HepG2 (cell line): ENCODE data around the gene CALN1. TPM values are rescaled to one million over a fixed set of nuclear protein-coding genes. Genes with fewer than 3 reads are reported as not detected.

Experiments
- ATAC-seq: fragments of 200-7000 bp; cut with Tn5 transposase; 3 replicates; pipeline ENCODE4 v1.9.1; 2020; ENCODE audit warnings: mild to moderate bottlenecking, moderate library complexity
- BruUV-seq: library from RNA; stranded (reverse); fragments of 400-500 nt; replicated peaks from 2 replicates; lab custom pipeline; 2021; lab: Mats Ljungman, UMichigan
- CTCF ChIA-PET: fragments of 300-600 bp; formaldehyde crosslinking; extraction: SDS; loops from one replicate; lab custom pipeline; 2021; ENCODE audit warnings: low total read pairs, inconsistent platforms, low intra/inter-chr PET ratio; lab: Yijun Ruan, JAX
- POLR2A ChIA-PET: fragments of 350-600 bp; sonication (Branson Sonifier 250); formaldehyde crosslinking; loops from one replicate; lab custom pipeline; 2020; ENCODE audit warnings: antibody characterized with exemption, inconsistent platforms; lab: Yijun Ruan, JAX
- DNase-seq: peaks from one replicate; pipeline ENCODE4 v3.0.0-alpha.2; 2015; ENCODE audit warnings: low spot score
- FAIRE-seq: peaks from 3 replicates; lab custom pipeline; 2011; peaks lifted over from hg19 to GRCh38; lab: Jason Lieb, UNC
- H2AFZ ChIP-seq: one replicate; pipeline ENCODE4 v1.6.1; 2011; ENCODE audit warnings: low read length, inconsistent platforms
- H3K27ac ChIP-seq: fragments of 300-600 bp; 3 replicates; pipeline ENCODE4 v1.8.0; 2011; ENCODE audit warnings: mixed run types, mild to moderate bottlenecking, mixed read lengths, low read length, inconsistent platforms; ENCODE audit not compliant: insufficient read depth; ENCODE audit errors: extremely low read length
- H3K27me3 ChIP-seq, 2 experiments: fragments of 200-600 bp in 1 of 2; 2 replicates in 1 of 2; 3 replicates in 1 of 2; pipeline versions ENCODE4 v1.6.0 to v1.8.0; 2011; ENCODE audit warnings: low read length in 2 of 2, mild to moderate bottlenecking in 2 of 2, moderate library complexity in 2 of 2, inconsistent platforms in 1 of 2; ENCODE audit not compliant: insufficient read depth in 2 of 2, control insufficient read depth in 1 of 2
- H3K36me3 ChIP-seq, 2 experiments: fragments of 200-600 bp in 1 of 2; replicated peaks in 1 of 2; 2 replicates in 1 of 2; 3 replicates in 1 of 2; pipeline versions ENCODE4 v1.5.1 to v1.8.0; 2011; ENCODE audit warnings: low read length in 2 of 2, inconsistent platforms in 1 of 2; ENCODE audit not compliant: insufficient read depth in 2 of 2, control insufficient read depth in 1 of 2
- H3K4me1 ChIP-seq: 2 replicates; pipeline ENCODE4 v1.5.1; 2012; ENCODE audit warnings: low read length, inconsistent platforms; ENCODE audit not compliant: insufficient read depth
- H3K4me2 ChIP-seq: 2 replicates; pipeline ENCODE4 v1.6.0; 2011; ENCODE audit warnings: low read depth, low read length, inconsistent platforms
- H3K4me3 ChIP-seq, 3 experiments: fragments of 200-600 bp in 1 of 3; sonication (generic), shearing (Covaris generic) in 1 of 3; replicated peaks in 1 of 3; 2 replicates each; pipeline ENCODE4 v1.5.1; 2011 to 2016; ENCODE audit warnings: low read length in 3 of 3, inconsistent platforms in 2 of 3, low read depth in 2 of 3, mild to moderate bottlenecking in 2 of 3, control low read depth in 1 of 3, mixed read lengths in 1 of 3; ENCODE audit not compliant: insufficient read depth in 1 of 3
- H3K79me2 ChIP-seq: one replicate; pipeline ENCODE4 v1.6.1; 2011; ENCODE audit warnings: low read length, inconsistent platforms; ENCODE audit not compliant: insufficient read depth
- H3K9ac ChIP-seq: 2 replicates; pipeline ENCODE4 v1.6.0; 2011; ENCODE audit warnings: mild to moderate bottlenecking, low read depth, low read length, inconsistent platforms; ENCODE audit not compliant: insufficient read depth
- H3K9me3 ChIP-seq: 2 replicates; pipeline ENCODE4 v1.5.1; 2012; ENCODE audit warnings: mild to moderate bottlenecking, low read length
- H4K20me1 ChIP-seq: 2 replicates; pipeline ENCODE4 v1.6.0; 2011; ENCODE audit warnings: inconsistent platforms, mild to moderate bottlenecking, low read length, moderate library complexity; ENCODE audit not compliant: insufficient read depth
- ARID5B ChIP-seq: IDR thresholded peaks from 2 replicates; pipeline ENCODE4 v1.4.0; 2020; ENCODE audit warnings: mild to moderate bottlenecking, missing genetic modification reagents
- IKZF4 ChIP-seq: sonication (generic); formaldehyde crosslinking; IDR thresholded peaks from 2 replicates; pipeline ENCODE4 v1.5.1; 2020; ENCODE audit warnings: borderline replicate concordance, mild to moderate bottlenecking, low read depth, missing genetic modification reagents; ENCODE audit errors: not compliant biosample characterization
- KDM5B ChIP-seq: sonication (generic); formaldehyde crosslinking; IDR thresholded peaks from 2 replicates; pipeline ENCODE4 v1.4.0; 2020; ENCODE audit warnings: missing genetic modification reagents, mild to moderate bottlenecking, borderline replicate concordance
- NFATC3 ChIP-seq: sonication (generic); formaldehyde crosslinking; IDR thresholded peaks from 2 replicates; pipeline ENCODE4 v1.5.1; 2020; ENCODE audit warnings: mild to moderate bottlenecking, missing genetic modification reagents
- PBX3 ChIP-seq: sonication (generic); formaldehyde crosslinking; IDR thresholded peaks from 2 replicates; pipeline ENCODE4 v1.8.1; 2023; ENCODE audit warnings: missing genetic modification reagents, inconsistent platforms, borderline replicate concordance
- PPARG ChIP-seq: conservative IDR thresholded peaks from 2 replicates; pipeline ENCODE4 v1.6.1; 2016; ENCODE audit warnings: missing biosample characterization, missing genetic modification reagents
- RBM22 ChIP-seq: fragments of 200-400 bp; formaldehyde crosslinking; optimal IDR thresholded peaks from 2 replicates; pipeline ENCODE3; 2017; ENCODE audit warnings: mild to moderate bottlenecking, low read length, moderate library complexity
- RNF219 ChIP-seq: sonication (generic); formaldehyde crosslinking; IDR thresholded peaks from 2 replicates; pipeline ENCODE4 v1.5.0; 2020; ENCODE audit warnings: mild to moderate bottlenecking, missing genetic modification reagents
- ZNF350 ChIP-seq: sonication (generic); formaldehyde crosslinking; IDR thresholded peaks from 2 replicates; pipeline ENCODE4 v1.4.0; 2020; ENCODE audit warnings: mild to moderate bottlenecking, low read depth, missing genetic modification reagents, borderline replicate concordance
- ZNF362 ChIP-seq: sonication (generic); formaldehyde crosslinking; IDR thresholded peaks from 2 replicates; pipeline ENCODE4 v1.4.0; 2020; ENCODE audit warnings: missing genetic modification reagents, mild to moderate bottlenecking, borderline replicate concordance
- ZNF878 ChIP-seq: sonication (generic); formaldehyde crosslinking; IDR thresholded peaks from 2 replicates; pipeline ENCODE4 v1.8.1; 2023; ENCODE audit warnings: mild to moderate bottlenecking, missing genetic modification reagents, moderate library complexity
- WGBS: methylation state at CpG from one replicate; pipeline ENCODE4 v1.1.6; 2017; ENCODE audit warnings: low lambda C conversion rate; 5-methylcytosine and 5-hydroxymethylcytosine counted together
- in situ Hi-C: cut with HindIII; loops from 2 replicates; pipeline ENCODE4 v1.10.0; 2017; ENCODE audit warnings: low pct_unique_long_range_greater_than_20kb; ENCODE audit not compliant: extremely low pct_ligation_motif_present
- intact Hi-C: fragments of 100-400 bp; cut with micrococcal nuclease; formaldehyde crosslinking; loops from one replicate; pipeline ENCODE4 v1.10.0; 2022; ENCODE audit not compliant: unreplicated experiment
- polyA plus RNA-seq, 8 experiments: library from polyadenylated mRNA; depleted of rRNA in 3 of 8; stranded (reverse) in 7 of 8; unstranded in 1 of 8; fragments of >200 nt; fragmentation: Illumina TruSeq in 4 of 8; extraction: Trizol in 4 of 8; gene quantifications; 2 replicates each; pipeline versions ENCODE4 v1.2.1 to v1.2.3, GENCODE V29; 2011 to 2016; ENCODE audit warnings: low read depth in 4 of 8, missing spikeins in 1 of 8, mixed read lengths in 1 of 8; ENCODE audit not compliant: insufficient read depth in 1 of 8
- total RNA-seq, 5 experiments: library from RNA; depleted of rRNA; stranded (reverse); fragments of >200 nt; fragmentation: Illumina TruSeq; extraction: Trizol; gene quantifications; 2 replicates each; pipeline ENCODE4 v1.2.3, GENCODE V29; 2016; ENCODE audit warnings: low read depth in 1 of 5

Gene CALN1
- total and polyA plus RNA-seq, 2 of the 13 experiments (the other 11 are each of a cell fraction or from before 2014, with no cell fraction given): not detected

- TF ChIP-seq ARID5B (CRISPR knock-in tag): no peak
- no peak for TF ChIP-seq ZNF878 (CRISPR knock-in tag)
Observed at GRCh38 chr7:72337390-72338167, 74.6 kb downstream of the CALN1 start (continued).

GRCh38 chr7:72336632-72337389 lies 75.3 kb downstream of the CALN1 start:
- H4K20me1 ChIP-seq: no peaks in the 10 kb centered on the region
- ATAC-seq: no peak
- no peak overlapping the region for H3K9ac ChIP-seq
- no peaks in the 10 kb centered on the region for H3K79me2 ChIP-seq
- in situ Hi-C loops: no loop called here
- no peaks in the 10 kb centered on the region for H3K9me3 ChIP-seq
- H3K4me2 ChIP-seq: no peak overlapping the region
- H3K4me1 ChIP-seq: no peaks in the 10 kb centered on the region
- H3K4me3 ChIP-seq: no peak overlapping the region
- CTCF ChIA-PET: no interaction called here
- DNase-seq: no peak
- BruUV-seq: no TSS peak
- no peak overlapping the region for H2AFZ ChIP-seq
- POLR2A ChIA-PET: no interaction called here
- no peaks in the 10 kb centered on the region for H3K36me3 ChIP-seq
- FAIRE-seq: no peak
- H3K27ac ChIP-seq: no peak overlapping the region
- intact Hi-C loops: no loop called here
- peaks cover 1 to 15% of the 10 kb centered on the region in 2 experiments; a peak in 3 of 5 replicates for H3K27me3 ChIP-seq
- 46% methylated on average over 46 of the region's 89 CpGs for WGBS
- no peak for TF ChIP-seq ZNF350 (CRISPR knock-in tag)
- TF ChIP-seq NFATC3 (CRISPR knock-in tag): no peak
- no peak for TF ChIP-seq KDM5B (CRISPR knock-in tag)
- TF ChIP-seq PPARG: no peak
- TF ChIP-seq RBM22: no peak
- no peak for TF ChIP-seq ZNF362 (CRISPR knock-in tag)
- TF ChIP-seq RNF219 (CRISPR knock-in tag): no peak
- TF ChIP-seq PBX3 (CRISPR knock-in tag): no peak
- no peak for TF ChIP-seq IKZF4
